SK-N-MC (cell line): Measurements from ENCODE around the gene ITSN2.

Experiments used
- DNase-seq: peaks from one replicate; pipeline ENCODE4 v3.0.0-alpha.2; 2011; ENCODE audit warnings: low read depth, low spot score
- H3K27ac ChIP-seq: fragments of 200-600 bp; sonication (generic); 2 replicates; pipeline ENCODE4 v1.5.1; 2016; ENCODE audit warnings: mixed run types
- H3K36me3 ChIP-seq: fragments of 200-600 bp; sonication (generic); 2 replicates; pipeline ENCODE4 v1.6.1; 2017; ENCODE audit warnings: antibody characterized with exemption, low read length, mixed read lengths; ENCODE audit not compliant: insufficient read depth
- H3K4me3 ChIP-seq: fragments of 200-600 bp; sonication (generic); 2 replicates; pipeline ENCODE4 v1.5.1; 2016
- H3K9ac ChIP-seq: fragments of 200-600 bp; sonication (generic); 2 replicates; pipeline ENCODE4 v1.8.0; 2017; ENCODE audit warnings: mixed run types, mixed read lengths; ENCODE audit not compliant: insufficient read length
- H3K9me3 ChIP-seq: fragments of 200-600 bp; sonication (generic); 2 replicates; pipeline ENCODE4 v1.6.1; 2017; ENCODE audit warnings: low read depth, mild to moderate bottlenecking, antibody characterized with exemption, low read length, moderate library complexity, mixed read lengths
- EZH2 ChIP-seq: fragments of 200-600 bp; sonication (generic); IDR thresholded peaks from one replicate; pipeline ENCODE4 v1.6.1; 2017; ENCODE audit warnings: antibody characterized with exemption
- FOXP2 ChIP-seq: optimal IDR thresholded peaks from 2 replicates; pipeline ENCODE3; 2011; ENCODE audit warnings: mild to moderate bottlenecking, moderate library complexity; ENCODE audit not compliant: insufficient read depth; ENCODE audit errors: extremely low read length, control extremely low read depth
- POLR2AphosphoS5 ChIP-seq: IDR thresholded peaks from 2 replicates; pipeline ENCODE4 v1.6.1; 2012; ENCODE audit warnings: mild to moderate bottlenecking, low read depth, low read length, borderline replicate concordance

The ITSN2 gene

GRCh38 chr2:24330161-24330560, 30.2 kb downstream of the ITSN2 start:
- no peaks in the 10 kb centered on the region for H3K36me3 ChIP-seq
- TF ChIP-seq POLR2AphosphoS5 (no peak), FOXP2 (no peak), EZH2 (no peak)
- H3K27ac ChIP-seq, result no peak overlapping the region
- H3K4me3 ChIP-seq, result no peak overlapping the region
- H3K9ac ChIP-seq, result no peak overlapping the region
- no peak for DNase-seq
- no peaks in the 10 kb centered on the region for H3K9me3 ChIP-seq

DNA sequence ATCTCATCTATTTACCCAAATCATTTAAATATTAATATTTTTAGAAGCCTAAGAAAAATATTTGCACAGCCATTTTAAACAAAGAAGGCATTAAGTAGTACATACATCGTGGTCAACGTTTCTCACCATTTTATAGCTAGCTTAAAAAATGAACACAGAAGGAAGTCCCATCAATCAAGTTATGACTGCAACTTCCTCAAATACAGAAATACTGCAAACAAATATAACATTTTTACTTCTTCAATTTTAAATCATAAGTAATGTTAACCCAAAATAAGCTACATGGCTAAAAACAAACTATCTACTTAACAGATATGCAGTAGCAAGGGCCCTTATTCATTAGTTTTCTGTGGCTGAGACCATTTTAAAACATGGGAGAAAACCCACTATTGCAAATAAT, 30.6 kb downstream of the ITSN2 start:
- Histone ChIP-seq H3K9me3 (no peaks in the 10 kb centered on the region), H3K4me3 (no peak overlapping the region), H3K27ac (0 out of 2 replicates have a peak overlapping the region, but pooled peaks have one; percentile 5), H3K36me3 (no peaks in the 10 kb centered on the region), H3K9ac (no peak overlapping the region)
- no peak for DNase-seq
- TF ChIP-seq EZH2 (no peak), FOXP2 (no peak), POLR2AphosphoS5 (no peak)

DNA sequence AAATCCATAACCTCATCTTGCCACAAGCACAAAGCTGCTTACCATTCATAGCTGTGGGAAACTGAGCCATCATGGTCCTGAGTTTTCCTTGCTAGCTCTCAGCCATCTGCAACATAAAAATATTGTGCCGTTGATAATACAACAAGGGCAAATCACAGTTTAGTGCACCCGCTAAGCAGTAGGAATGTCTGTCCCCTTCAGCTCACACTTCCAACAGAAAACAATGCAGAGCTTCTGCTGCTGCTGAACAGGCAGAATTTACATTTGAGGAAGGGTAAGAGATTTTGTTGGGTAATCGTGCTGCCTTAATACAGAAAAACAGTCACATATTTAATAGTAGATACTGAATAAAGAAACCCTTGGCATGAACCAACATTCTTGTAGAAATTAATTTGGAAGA, 32.3 kb downstream of the ITSN2 start:
- DNase-seq, result peak; percentile 12
- Histone ChIP-seq H3K9ac (peak overlapping the region; percentile 19), H3K36me3 (no peaks in the 10 kb centered on the region), H3K9me3 (no peaks in the 10 kb centered on the region), H3K27ac (peak overlapping the region; percentile 59; the same call in 1 of the 2 replicates), H3K4me3 (peak overlapping the region; percentile 52; the same call in 1 of the 2 replicates)
- no peak for TF ChIP-seq POLR2AphosphoS5
- no peak for TF ChIP-seq EZH2
- TF ChIP-seq FOXP2, result no peak

GRCh38 chr2:24317491-24317920, 42.8 kb downstream of the ITSN2 start:
- TF ChIP-seq FOXP2, result no peak
- TF ChIP-seq POLR2AphosphoS5, result no peak
- no peak for TF ChIP-seq EZH2
- no peak for DNase-seq
- Histone ChIP-seq H3K36me3 (no peaks in the 10 kb centered on the region), H3K9me3 (no peaks in the 10 kb centered on the region), H3K9ac (no peak overlapping the region), H3K27ac (no peak overlapping the region), H3K4me3 (no peak overlapping the region)

GRCh38 chr2:24315669-24316068, 44.7 kb downstream of the ITSN2 start:
- Histone ChIP-seq H3K9ac (no peak overlapping the region), H3K4me3 (no peak overlapping the region), H3K27ac (no peak overlapping the region), H3K9me3 (no peaks in the 10 kb centered on the region), H3K36me3 (no peaks in the 10 kb centered on the region)
- DNase-seq, result no peak
- TF ChIP-seq POLR2AphosphoS5 (no peak), EZH2 (no peak), FOXP2 (no peak)

DNA sequence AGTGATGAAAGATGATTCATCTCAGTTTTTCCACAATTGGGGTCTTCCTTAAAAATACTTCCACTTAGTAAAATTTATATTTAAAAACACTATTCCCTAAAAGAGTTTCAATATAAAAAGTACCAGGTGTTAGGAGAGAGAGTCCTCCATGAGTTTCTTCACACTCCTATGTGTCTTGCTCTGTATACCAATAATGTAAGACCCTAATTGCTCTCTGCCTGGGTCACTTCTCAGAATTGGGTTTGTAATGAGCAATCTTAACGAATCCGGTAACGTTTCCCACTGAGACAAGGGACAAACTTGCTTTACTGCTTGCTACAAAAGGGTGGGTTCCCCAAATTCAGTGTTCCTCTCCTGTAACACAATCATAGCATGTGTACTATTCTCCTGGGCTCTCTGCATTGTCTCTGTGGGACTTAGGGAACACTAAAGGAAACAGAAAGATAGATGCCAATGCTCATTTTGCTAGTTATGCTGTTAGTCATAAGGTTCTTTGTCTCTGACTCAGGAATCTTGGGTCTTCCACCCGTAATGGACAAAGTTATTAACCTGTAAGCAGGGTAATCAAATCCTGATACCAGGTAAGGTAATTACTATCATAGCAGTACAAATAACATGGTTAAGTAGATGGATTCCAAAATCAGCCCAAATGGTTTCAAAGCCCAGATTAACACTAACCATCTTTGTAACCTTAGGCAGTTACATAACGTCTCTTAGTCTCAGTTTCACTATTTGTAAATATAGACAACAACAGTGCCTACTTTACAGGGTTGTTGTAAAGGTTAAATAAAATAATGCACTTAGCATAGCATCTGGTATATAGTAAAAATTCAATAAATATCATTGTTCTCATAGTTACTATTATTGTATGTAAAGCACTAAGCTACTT, 46.3 kb downstream of the ITSN2 start:
- Histone ChIP-seq H3K9me3 (no peaks in the 10 kb centered on the region), H3K27ac (no peak overlapping the region), H3K36me3 (peaks cover under 1% of the 10 kb centered on the region; the same call in 1 of the 2 replicates), H3K9ac (no peak overlapping the region), H3K4me3 (no peak overlapping the region)
- no peak for DNase-seq
- TF ChIP-seq FOXP2, result no peak

GRCh38 chr2:24307961-24308360, 52.4 kb downstream of the ITSN2 start:
- no peak overlapping the region for H3K27ac ChIP-seq
- H3K9ac ChIP-seq, result no peak overlapping the region
- no peak overlapping the region for H3K4me3 ChIP-seq
- H3K36me3 ChIP-seq, result peaks cover 3% of the 10 kb centered on the region; the same call in 1 of the 2 replicates
- no peaks in the 10 kb centered on the region for H3K9me3 ChIP-seq
- DNase-seq, result no peak
- no peak for TF ChIP-seq FOXP2
- TF ChIP-seq POLR2AphosphoS5, result no peak
- no peak for TF ChIP-seq EZH2

- Histone ChIP-seq H3K27ac (no peak overlapping the region), H3K4me3 (no peak overlapping the region), H3K9me3 (no peaks in the 10 kb centered on the region), H3K36me3 (peaks cover 14% of the 10 kb centered on the region), H3K9ac (no peak overlapping the region)
- DNase-seq, result no peak
- TF ChIP-seq POLR2AphosphoS5 (no peak), EZH2 (no peak), FOXP2 (no peak)
Observed at GRCh38 chr2:24304631-24305030, 55.7 kb downstream of the ITSN2 start.
